Measurements from ENCODE around the gene KCNJ18. TPM values are rescaled to one million over a fixed set of nuclear protein-coding genes. Genes with fewer than 3 reads are reported as not detected.
"Not testable (repeated sequence)": the region's sequence is repeated elsewhere in the genome, so short reads cannot be mapped to it uniquely, and the experiment has no call there.

The KCNJ18 gene
- total and polyA plus RNA-seq, 2 donors (not counting 1 experiment from before 2014, with no cell fraction given): not detected

DNA sequence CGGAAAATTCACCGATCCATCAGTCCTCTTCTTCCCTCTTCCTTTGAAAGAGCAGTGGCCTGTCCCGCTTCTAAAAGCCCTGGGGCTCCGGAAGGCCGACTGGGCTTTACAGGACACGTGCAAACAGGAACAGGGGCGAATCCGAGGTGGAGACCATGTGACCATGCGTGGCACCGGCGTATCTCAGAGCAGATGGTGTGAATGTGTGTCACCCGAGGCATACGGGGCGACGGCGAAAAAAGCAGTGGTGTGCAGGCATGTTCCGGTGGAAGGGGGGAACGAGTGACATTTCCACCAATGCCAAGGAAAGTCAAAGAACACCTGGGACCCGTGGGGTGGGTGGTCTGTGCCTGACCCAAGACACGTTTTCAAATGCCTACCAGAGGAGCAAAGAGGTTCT is 10.7 kb upstream of the KCNJ18 start:
- H2AFZ ChIP-seq (ENCODE audit: low read length); DNase-seq (ENCODE audit: low read depth in 2 of 2); H3K36me3 ChIP-seq (ENCODE audit: control insufficient read depth, insufficient read depth, low read length); H3K9ac ChIP-seq (ENCODE audit: insufficient read depth, low read length); H3K79me2 ChIP-seq (ENCODE audit: control insufficient read depth, insufficient read depth, low read length); H3K4me2 ChIP-seq (ENCODE audit: extremely low read depth, insufficient read depth, low read length); H4K20me1 ChIP-seq (ENCODE audit: control insufficient read depth, extremely low read depth, insufficient read depth, low read length); H3K27ac ChIP-seq (ENCODE audit: insufficient read depth, low read length); H3K4me3 ChIP-seq (replicated peaks in 1 of 4; ENCODE audit: control extremely low read depth in 1 of 4, insufficient read depth in 1 of 4, low read depth in 3 of 4, low read length in 4 of 4); H3K9me3 ChIP-seq (ENCODE audit: control insufficient read depth, insufficient read depth, low read depth, low read length); H3K4me1 ChIP-seq (ENCODE audit: control insufficient read depth, extremely low read depth, insufficient read depth, low read length); H3K27me3 ChIP-seq (ENCODE audit: control insufficient read depth, insufficient read depth, low read length): not testable (repeated sequence)

DNA sequence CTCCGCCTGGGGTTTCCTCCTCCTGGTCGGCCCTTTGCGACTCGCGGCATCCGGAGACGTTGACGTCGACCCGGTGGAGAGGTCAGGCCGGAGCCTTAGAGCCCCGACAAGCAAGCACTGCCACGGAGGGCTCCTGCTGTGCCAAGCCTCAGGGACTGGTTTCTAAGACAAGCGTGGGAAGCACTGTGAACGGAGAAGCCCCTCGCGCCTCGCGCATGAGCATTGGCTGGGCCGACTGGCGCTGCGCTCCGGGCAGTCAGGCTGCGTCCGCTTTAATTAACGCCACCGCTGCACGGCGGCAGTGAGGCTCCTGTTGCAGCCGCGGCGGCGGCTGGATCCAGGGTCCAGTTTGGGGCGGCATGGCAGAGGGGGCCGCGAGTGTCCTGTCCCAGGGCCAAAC is 10.2 kb upstream of the KCNJ18 start:
- H3K4me2 ChIP-seq (ENCODE audit: extremely low read depth, insufficient read depth, low read length); H3K9ac ChIP-seq (ENCODE audit: insufficient read depth, low read length); H3K4me1 ChIP-seq (ENCODE audit: control insufficient read depth, extremely low read depth, insufficient read depth, low read length); H3K4me3 ChIP-seq (replicated peaks in 1 of 4; ENCODE audit: control extremely low read depth in 1 of 4, insufficient read depth in 1 of 4, low read depth in 3 of 4, low read length in 4 of 4); H2AFZ ChIP-seq (ENCODE audit: low read length); H3K27ac ChIP-seq (ENCODE audit: insufficient read depth, low read length); H3K79me2 ChIP-seq (ENCODE audit: control insufficient read depth, insufficient read depth, low read length); H4K20me1 ChIP-seq (ENCODE audit: control insufficient read depth, extremely low read depth, insufficient read depth, low read length); H3K36me3 ChIP-seq (ENCODE audit: control insufficient read depth, insufficient read depth, low read length); H3K27me3 ChIP-seq (ENCODE audit: control insufficient read depth, insufficient read depth, low read length); H3K9me3 ChIP-seq (ENCODE audit: control insufficient read depth, insufficient read depth, low read depth, low read length); DNase-seq (ENCODE audit: low read depth in 2 of 2): not testable (repeated sequence)

- not testable (repeated sequence) for H4K20me1 ChIP-seq (ENCODE audit: control insufficient read depth, extremely low read depth, insufficient read depth, low read length); H3K27me3 ChIP-seq (ENCODE audit: control insufficient read depth, insufficient read depth, low read length); H3K79me2 ChIP-seq (ENCODE audit: control insufficient read depth, insufficient read depth, low read length); DNase-seq (ENCODE audit: low read depth in 2 of 2); H3K4me1 ChIP-seq (ENCODE audit: control insufficient read depth, extremely low read depth, insufficient read depth, low read length); H3K4me2 ChIP-seq (ENCODE audit: extremely low read depth, insufficient read depth, low read length); H3K36me3 ChIP-seq (ENCODE audit: control insufficient read depth, insufficient read depth, low read length); H3K4me3 ChIP-seq (replicated peaks in 1 of 4; ENCODE audit: control extremely low read depth in 1 of 4, insufficient read depth in 1 of 4, low read depth in 3 of 4, low read length in 4 of 4); H3K9ac ChIP-seq (ENCODE audit: insufficient read depth, low read length); H3K9me3 ChIP-seq (ENCODE audit: control insufficient read depth, insufficient read depth, low read depth, low read length); H2AFZ ChIP-seq (ENCODE audit: low read length); H3K27ac ChIP-seq (ENCODE audit: insufficient read depth, low read length)
These were observed 9.1 kb upstream of the KCNJ18 start for GRCh38 chr17:21683142-21683712.

- not testable (repeated sequence) for H3K4me1 ChIP-seq (ENCODE audit: control insufficient read depth, extremely low read depth, insufficient read depth, low read length); H3K79me2 ChIP-seq (ENCODE audit: control insufficient read depth, insufficient read depth, low read length); H3K9me3 ChIP-seq (ENCODE audit: control insufficient read depth, insufficient read depth, low read depth, low read length); H3K27me3 ChIP-seq (ENCODE audit: control insufficient read depth, insufficient read depth, low read length); H4K20me1 ChIP-seq (ENCODE audit: control insufficient read depth, extremely low read depth, insufficient read depth, low read length); H3K4me2 ChIP-seq (ENCODE audit: extremely low read depth, insufficient read depth, low read length); DNase-seq (ENCODE audit: low read depth in 2 of 2); H3K36me3 ChIP-seq (ENCODE audit: control insufficient read depth, insufficient read depth, low read length); H3K9ac ChIP-seq (ENCODE audit: insufficient read depth, low read length); H3K27ac ChIP-seq (ENCODE audit: insufficient read depth, low read length); H3K4me3 ChIP-seq (replicated peaks in 1 of 4; ENCODE audit: control extremely low read depth in 1 of 4, insufficient read depth in 1 of 4, low read depth in 3 of 4, low read length in 4 of 4); H2AFZ ChIP-seq (ENCODE audit: low read length)
These were observed 8.4 kb upstream of the KCNJ18 start for GRCh38 chr17:21683897-21684296.

- not testable (repeated sequence) for H3K36me3 ChIP-seq (ENCODE audit: control insufficient read depth, insufficient read depth, low read length); H3K4me3 ChIP-seq (replicated peaks in 1 of 4; ENCODE audit: control extremely low read depth in 1 of 4, insufficient read depth in 1 of 4, low read depth in 3 of 4, low read length in 4 of 4); DNase-seq (ENCODE audit: low read depth in 2 of 2); H4K20me1 ChIP-seq (ENCODE audit: control insufficient read depth, extremely low read depth, insufficient read depth, low read length); H3K9me3 ChIP-seq (ENCODE audit: control insufficient read depth, insufficient read depth, low read depth, low read length); H3K4me2 ChIP-seq (ENCODE audit: extremely low read depth, insufficient read depth, low read length); H3K4me1 ChIP-seq (ENCODE audit: control insufficient read depth, extremely low read depth, insufficient read depth, low read length); H3K27me3 ChIP-seq (ENCODE audit: control insufficient read depth, insufficient read depth, low read length); H3K27ac ChIP-seq (ENCODE audit: insufficient read depth, low read length); H3K79me2 ChIP-seq (ENCODE audit: control insufficient read depth, insufficient read depth, low read length); H2AFZ ChIP-seq (ENCODE audit: low read length); H3K9ac ChIP-seq (ENCODE audit: insufficient read depth, low read length)
These were observed 7.9 kb upstream of the KCNJ18 start for GRCh38 chr17:21684384-21684783.

DNA sequence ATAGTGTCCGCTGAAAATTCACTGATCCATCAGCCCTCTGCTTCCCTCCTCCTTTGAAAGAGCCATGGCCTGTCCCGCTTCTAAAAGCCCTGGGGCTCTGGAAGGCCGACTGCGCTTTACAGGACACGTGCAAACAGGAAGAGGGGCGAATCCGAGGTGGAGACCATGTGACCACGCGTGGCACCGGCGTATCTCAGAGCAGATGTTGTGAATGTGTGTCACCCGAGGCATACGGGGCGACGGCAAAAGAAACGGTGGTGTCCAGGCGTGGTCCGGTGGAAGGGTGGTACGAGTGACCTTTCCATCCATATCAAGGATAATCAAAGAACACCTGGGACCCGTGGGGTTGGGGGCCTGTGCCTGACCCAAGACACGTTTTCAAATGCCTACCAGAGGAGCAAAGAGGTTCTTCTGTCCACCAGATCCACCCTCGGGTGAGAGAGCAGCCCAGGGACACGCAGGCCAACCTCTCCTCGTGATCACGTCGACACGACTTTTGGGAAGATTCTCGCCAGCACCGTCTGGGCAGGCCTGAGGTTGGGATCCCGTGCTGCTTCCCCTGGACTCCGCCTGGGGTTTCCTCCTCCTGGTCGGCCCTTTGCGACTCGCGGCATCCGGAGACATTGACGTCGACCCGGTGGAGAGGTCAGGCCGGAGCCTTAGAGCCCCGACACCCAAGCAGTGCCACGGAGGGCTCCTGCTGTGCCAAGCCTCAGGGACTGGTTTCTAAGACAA is 7.1 kb upstream of the KCNJ18 start:
- H3K79me2 ChIP-seq (ENCODE audit: control insufficient read depth, insufficient read depth, low read length); H3K4me1 ChIP-seq (ENCODE audit: control insufficient read depth, extremely low read depth, insufficient read depth, low read length); H3K9ac ChIP-seq (ENCODE audit: insufficient read depth, low read length); DNase-seq (ENCODE audit: low read depth in 2 of 2); H3K4me2 ChIP-seq (ENCODE audit: extremely low read depth, insufficient read depth, low read length); H2AFZ ChIP-seq (ENCODE audit: low read length); H4K20me1 ChIP-seq (ENCODE audit: control insufficient read depth, extremely low read depth, insufficient read depth, low read length); H3K27me3 ChIP-seq (ENCODE audit: control insufficient read depth, insufficient read depth, low read length); H3K27ac ChIP-seq (ENCODE audit: insufficient read depth, low read length); H3K9me3 ChIP-seq (ENCODE audit: control insufficient read depth, insufficient read depth, low read depth, low read length); H3K36me3 ChIP-seq (ENCODE audit: control insufficient read depth, insufficient read depth, low read length); H3K4me3 ChIP-seq (replicated peaks in 1 of 4; ENCODE audit: control extremely low read depth in 1 of 4, insufficient read depth in 1 of 4, low read depth in 3 of 4, low read length in 4 of 4): not testable (repeated sequence)
